Measurements from ENCODE around the gene ADGRL2.

Gene ADGRL2

DNA sequence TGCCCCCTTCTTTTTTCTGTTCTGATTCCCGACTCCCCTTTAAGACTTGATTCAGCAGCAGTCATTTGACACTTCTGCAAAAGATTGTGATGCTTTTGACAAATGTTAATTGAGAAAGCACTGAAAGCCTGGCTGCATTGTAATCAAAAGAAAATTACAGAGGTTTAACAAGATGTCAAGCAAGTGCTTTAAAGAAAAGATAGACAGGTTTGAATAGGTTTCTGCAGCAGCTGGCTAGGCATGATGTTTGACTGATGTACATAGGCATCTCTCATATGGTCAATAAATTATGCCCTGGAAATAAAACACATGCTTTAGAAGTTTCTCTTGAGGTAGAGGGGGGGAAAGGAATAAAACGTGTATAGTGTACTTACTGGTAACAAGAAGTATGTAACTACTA is 147.8 kb downstream of the ADGRL2 start:
- Mint-ChIP-seq H3K9me3 (no peaks in the 10 kb centered on the region), H3K27ac (peak overlapping the region; percentile 23), H3K4me3 (no peak overlapping the region), H3K4me1 (peaks cover 44% of the 10 kb centered on the region), H3K36me3 (ENCODE audit: low read depth) (peaks cover 68% of the 10 kb centered on the region), H3K27me3 (ENCODE audit: low read depth, poor library complexity) (no peaks in the 10 kb centered on the region)
- no peak for DNase-seq
- TF ChIP-seq, protein P1, sequence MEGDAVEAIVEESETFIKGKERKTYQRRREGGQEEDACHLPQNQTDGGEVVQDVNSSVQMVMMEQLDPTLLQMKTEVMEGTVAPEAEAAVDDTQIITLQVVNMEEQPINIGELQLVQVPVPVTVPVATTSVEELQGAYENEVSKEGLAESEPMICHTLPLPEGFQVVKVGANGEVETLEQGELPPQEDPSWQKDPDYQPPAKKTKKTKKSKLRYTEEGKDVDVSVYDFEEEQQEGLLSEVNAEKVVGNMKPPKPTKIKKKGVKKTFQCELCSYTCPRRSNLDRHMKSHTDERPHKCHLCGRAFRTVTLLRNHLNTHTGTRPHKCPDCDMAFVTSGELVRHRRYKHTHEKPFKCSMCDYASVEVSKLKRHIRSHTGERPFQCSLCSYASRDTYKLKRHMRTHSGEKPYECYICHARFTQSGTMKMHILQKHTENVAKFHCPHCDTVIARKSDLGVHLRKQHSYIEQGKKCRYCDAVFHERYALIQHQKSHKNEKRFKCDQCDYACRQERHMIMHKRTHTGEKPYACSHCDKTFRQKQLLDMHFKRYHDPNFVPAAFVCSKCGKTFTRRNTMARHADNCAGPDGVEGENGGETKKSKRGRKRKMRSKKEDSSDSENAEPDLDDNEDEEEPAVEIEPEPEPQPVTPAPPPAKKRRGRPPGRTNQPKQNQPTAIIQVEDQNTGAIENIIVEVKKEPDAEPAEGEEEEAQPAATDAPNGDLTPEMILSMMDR (IDR thresholded peaks at IDR 0.05) = no peak

DNA sequence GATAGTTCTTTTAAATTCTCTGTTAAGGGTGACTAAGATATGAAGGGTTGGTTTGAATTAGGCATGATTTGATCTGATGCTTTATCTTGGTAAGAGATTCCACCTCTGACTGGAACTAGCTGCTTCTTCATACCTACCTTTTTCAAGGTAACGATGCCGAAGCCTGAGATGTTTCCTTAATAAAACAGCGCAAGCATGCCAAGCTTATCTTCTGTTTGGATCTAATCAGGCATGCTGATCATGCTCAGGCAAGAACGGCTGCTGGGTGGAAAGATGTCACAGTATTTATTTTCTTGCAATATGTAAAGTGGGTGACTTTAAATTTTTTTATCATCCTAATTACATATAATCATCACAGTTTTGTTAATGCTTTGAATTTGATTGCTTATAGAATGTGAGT is 148.7 kb downstream of the ADGRL2 start:
- TF ChIP-seq, protein P1 (IDR thresholded peaks at IDR 0.05) = no peak
- no peak overlapping the region for H3K4me3 Mint-ChIP-seq

DNA sequence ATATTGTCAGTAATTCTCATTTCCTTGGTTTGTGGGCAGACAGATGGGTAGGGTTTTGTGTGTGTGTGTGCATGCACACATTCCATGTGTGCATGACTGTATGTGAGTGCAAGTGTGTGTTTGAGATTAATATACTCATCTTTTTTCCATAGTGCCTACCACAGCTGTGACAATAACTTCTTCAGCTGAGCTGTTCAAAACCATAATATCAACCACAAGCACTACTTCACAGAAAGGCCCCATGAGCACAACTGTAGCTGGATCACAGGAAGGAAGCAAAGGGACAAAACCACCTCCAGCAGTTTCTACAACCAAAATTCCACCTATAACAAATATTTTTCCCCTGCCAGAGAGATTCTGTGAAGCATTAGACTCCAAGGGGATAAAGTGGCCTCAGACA is 149.3 kb downstream of the ADGRL2 start:
- H3K36me3 Mint-ChIP-seq (ENCODE audit: low read depth) = peaks cover 60% of the 10 kb centered on the region
- H3K27me3 Mint-ChIP-seq (ENCODE audit: low read depth, poor library complexity) = no peaks in the 10 kb centered on the region
- TF ChIP-seq, protein P1 (IDR thresholded peaks at IDR 0.05) = no peak
- H3K4me1 Mint-ChIP-seq = peaks cover 46% of the 10 kb centered on the region
- H3K9me3 Mint-ChIP-seq = no peaks in the 10 kb centered on the region
- no peak for DNase-seq
- H3K4me3 Mint-ChIP-seq = no peak overlapping the region
- peak overlapping the region; percentile 91 for H3K27ac Mint-ChIP-seq

More for the DNA sequence above, 148.7 kb downstream of the ADGRL2 start:
- H3K27ac Mint-ChIP-seq = peak overlapping the region; percentile 91
- H3K4me1 Mint-ChIP-seq = peaks cover 42% of the 10 kb centered on the region
- no peak for DNase-seq
- H3K36me3 Mint-ChIP-seq (ENCODE audit: low read depth) = peaks cover 60% of the 10 kb centered on the region
- no peaks in the 10 kb centered on the region for H3K9me3 Mint-ChIP-seq
- no peaks in the 10 kb centered on the region for H3K27me3 Mint-ChIP-seq (ENCODE audit: low read depth, poor library complexity)

DNA sequence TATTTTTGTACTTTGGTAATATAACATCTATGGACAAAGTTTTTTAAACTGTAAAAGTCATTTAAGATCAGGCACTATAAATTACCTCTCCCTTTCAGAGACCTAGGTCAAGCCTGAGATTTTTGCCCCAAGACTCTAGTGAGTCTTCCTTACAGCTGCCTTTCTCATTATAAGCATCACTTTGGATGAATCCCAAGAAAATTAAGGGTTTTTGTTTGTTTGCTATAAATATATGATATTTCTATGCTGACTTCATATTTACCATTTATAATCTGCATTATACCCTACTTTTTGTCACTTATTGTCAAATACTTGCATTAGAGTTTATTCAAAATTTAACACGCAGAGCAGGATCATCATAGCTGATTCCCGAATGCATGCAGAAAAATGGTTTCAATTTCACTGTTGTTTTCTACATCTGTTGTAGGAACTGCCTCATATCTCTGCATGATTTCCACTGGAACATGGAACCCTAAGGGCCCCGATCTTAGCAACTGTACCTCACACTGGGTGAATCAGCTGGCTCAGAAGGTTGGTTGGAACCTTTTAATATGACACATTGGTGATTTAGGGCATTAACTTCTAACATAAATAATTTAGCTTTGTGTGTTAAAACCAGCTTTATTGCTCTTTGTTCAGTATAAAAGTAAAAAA is 150.0 kb downstream of the ADGRL2 start:
- Mint-ChIP-seq H3K4me1 (peaks cover 44% of the 10 kb centered on the region), H3K36me3 (ENCODE audit: low read depth) (peaks cover 58% of the 10 kb centered on the region), H3K4me3 (no peak overlapping the region), H3K9me3 (no peaks in the 10 kb centered on the region), H3K27me3 (ENCODE audit: low read depth, poor library complexity) (no peaks in the 10 kb centered on the region), H3K27ac (no peak overlapping the region)
- DNase-seq = no peak
- TF ChIP-seq, protein P1 (IDR thresholded peaks at IDR 0.05) = no peak

DNA sequence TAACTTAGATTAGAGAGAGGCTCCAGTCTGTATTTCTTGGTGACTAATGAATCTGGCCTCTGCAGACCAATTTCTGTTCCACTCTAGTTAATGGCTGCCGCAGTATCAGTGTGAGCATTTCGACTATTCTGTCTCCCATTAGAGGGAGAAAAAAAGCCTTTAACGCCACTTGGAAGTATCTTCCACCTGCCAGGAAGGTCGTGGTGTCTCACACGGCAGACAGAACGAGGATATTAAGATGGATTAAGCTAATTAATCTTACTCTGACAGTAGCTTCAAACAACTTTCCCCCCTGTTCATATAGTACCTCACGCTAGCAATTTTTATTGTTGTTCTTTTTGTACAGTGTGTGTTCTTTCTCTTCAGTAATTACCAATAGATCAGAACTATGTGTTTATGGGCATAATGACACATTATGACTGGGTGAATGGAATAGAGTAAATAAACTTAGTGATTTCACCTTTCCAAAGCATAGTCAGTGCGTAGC is 153.8 kb downstream of the ADGRL2 start:
- no peak for DNase-seq
- Mint-ChIP-seq H3K9me3 (peaks cover 19% of the 10 kb centered on the region), H3K4me1 (peaks cover 24% of the 10 kb centered on the region), H3K4me3 (no peak overlapping the region), H3K27me3 (ENCODE audit: low read depth, poor library complexity) (no peaks in the 10 kb centered on the region), H3K36me3 (ENCODE audit: low read depth) (peaks cover 74% of the 10 kb centered on the region), H3K27ac (peak overlapping the region; percentile 89)
- TF ChIP-seq, protein P1 (IDR thresholded peaks at IDR 0.05) = no peak

DNA sequence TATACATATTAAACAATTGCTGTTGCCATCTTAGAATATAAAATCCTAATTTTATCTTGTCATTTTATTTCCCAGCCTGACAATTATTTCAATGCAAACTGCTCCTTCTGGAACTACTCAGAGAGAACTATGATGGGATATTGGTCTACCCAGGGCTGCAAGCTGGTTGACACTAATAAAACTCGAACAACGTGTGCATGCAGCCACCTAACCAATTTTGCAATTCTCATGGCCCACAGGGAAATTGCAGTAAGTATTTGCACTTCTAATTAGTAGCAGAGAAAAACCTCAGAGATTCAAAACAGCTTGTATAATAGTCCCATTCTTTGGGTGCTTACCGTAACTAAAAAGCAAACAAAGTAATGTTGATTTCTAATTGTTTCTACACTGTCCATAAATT is 167.2 kb downstream of the ADGRL2 start:
- Mint-ChIP-seq H3K4me1 (peaks cover 5% of the 10 kb centered on the region), H3K4me3 (no peak overlapping the region), H3K27ac (peak overlapping the region; percentile 62), H3K9me3 (no peaks in the 10 kb centered on the region), H3K36me3 (ENCODE audit: low read depth) (peaks cover 64% of the 10 kb centered on the region), H3K27me3 (ENCODE audit: low read depth, poor library complexity) (no peaks in the 10 kb centered on the region)
- no peak for DNase-seq
- TF ChIP-seq, protein P1 (IDR thresholded peaks at IDR 0.05) = no peak
